Measurements from ENCODE around the gene GPX2.
A peak's percentile ranks its signal among the peaks of the same experiment; 100 is the strongest.

GPX2 gene

DNA sequence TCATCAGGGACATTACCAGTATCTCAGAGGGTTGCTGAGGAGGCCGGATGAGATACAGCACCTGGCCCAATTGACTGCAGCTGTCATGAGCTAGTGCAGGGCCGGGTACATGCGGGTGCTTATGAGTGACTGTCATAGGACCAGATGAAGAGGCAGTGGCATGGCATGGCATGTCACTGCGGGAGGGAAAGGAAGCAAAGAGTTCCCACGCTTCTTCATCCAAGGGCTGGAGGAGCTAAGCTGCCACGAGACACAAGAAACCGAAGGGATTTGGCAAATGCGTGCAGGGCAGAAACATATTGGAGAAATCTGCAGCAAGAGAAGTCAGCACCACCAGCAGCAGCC, 10.7 kb upstream of the GPX2 start:
- H3K27ac Mint-ChIP-seq, result no peak overlapping the region
- CTCF ChIA-PET, result interaction anchor here (1.1 to 1.2 kb wide), 3 partner anchors 9 to 28 kb away, joined by 3 to 6 read pairs (median 3); no protein-coding TSS in a partner anchor
- no peak overlapping the region for H3K4me3 Mint-ChIP-seq
- peaks cover 3% of the 10 kb centered on the region for H3K4me1 Mint-ChIP-seq
- H3K9me3 Mint-ChIP-seq, result no peaks in the 10 kb centered on the region
- peaks cover 7% of the 10 kb centered on the region for H3K36me3 Mint-ChIP-seq
- no peak for DNase-seq
- no peaks in the 10 kb centered on the region for H3K27me3 Mint-ChIP-seq

GRCh38 chr14:64952598-64953309, 10.2 kb upstream of the GPX2 start:
- Mint-ChIP-seq H3K27me3 (no peaks in the 10 kb centered on the region), H3K27ac (no peak overlapping the region), H3K36me3 (peaks cover 7% of the 10 kb centered on the region), H3K9me3 (no peaks in the 10 kb centered on the region), H3K4me3 (no peak overlapping the region), H3K4me1 (peaks cover 3% of the 10 kb centered on the region)
- CTCF ChIA-PET, result interaction anchor here (1.1 to 1.2 kb wide), 3 partner anchors 9 to 28 kb away, joined by 3 to 6 read pairs (median 3); no protein-coding TSS in a partner anchor
- no peak for DNase-seq

GRCh38 chr14:64951724-64952123, 9.2 kb upstream of the GPX2 start:
- no peak for DNase-seq
- no peak overlapping the region for H3K4me3 Mint-ChIP-seq
- no peaks in the 10 kb centered on the region for H3K27me3 Mint-ChIP-seq
- peaks cover 7% of the 10 kb centered on the region for H3K36me3 Mint-ChIP-seq
- H3K27ac Mint-ChIP-seq, result no peak overlapping the region
- H3K9me3 Mint-ChIP-seq, result no peaks in the 10 kb centered on the region
- peaks cover 9% of the 10 kb centered on the region for H3K4me1 Mint-ChIP-seq
- CTCF ChIA-PET, result interaction anchor here (1.0 kb wide), 1 partner anchor 9 kb away, joined by 3 read pairs; no protein-coding TSS in a partner anchor

DNA sequence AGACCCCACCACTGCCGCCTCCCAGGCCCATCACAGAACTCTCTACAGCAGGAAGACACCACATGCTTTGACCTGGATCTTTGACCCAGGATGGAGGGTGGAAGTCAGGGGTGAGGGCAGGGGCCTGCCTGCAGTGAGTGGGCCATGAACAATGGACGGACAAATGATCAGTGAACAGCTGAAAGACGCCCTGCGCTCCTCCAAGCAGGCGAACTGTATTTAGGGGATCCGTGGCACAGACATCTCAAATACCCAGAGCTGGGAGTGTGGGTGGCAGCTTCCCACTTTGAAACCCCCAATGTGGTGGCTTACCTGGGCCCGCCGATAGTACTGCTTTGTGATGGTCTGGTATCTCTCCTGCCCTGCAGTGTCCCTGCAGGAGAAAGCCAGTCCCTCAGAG, 8.7 kb upstream of the GPX2 start:
- CTCF ChIA-PET, result interaction anchor here (1.0 kb wide), 1 partner anchor 9 kb away, joined by 3 read pairs; no protein-coding TSS in a partner anchor
- H3K4me1 Mint-ChIP-seq, result peaks cover 13% of the 10 kb centered on the region
- H3K4me3 Mint-ChIP-seq, result no peak overlapping the region
- no peaks in the 10 kb centered on the region for H3K9me3 Mint-ChIP-seq
- no peak overlapping the region for H3K27ac Mint-ChIP-seq
- H3K36me3 Mint-ChIP-seq, result peaks cover 8% of the 10 kb centered on the region
- H3K27me3 Mint-ChIP-seq, result no peaks in the 10 kb centered on the region
- no peak for DNase-seq

DNA sequence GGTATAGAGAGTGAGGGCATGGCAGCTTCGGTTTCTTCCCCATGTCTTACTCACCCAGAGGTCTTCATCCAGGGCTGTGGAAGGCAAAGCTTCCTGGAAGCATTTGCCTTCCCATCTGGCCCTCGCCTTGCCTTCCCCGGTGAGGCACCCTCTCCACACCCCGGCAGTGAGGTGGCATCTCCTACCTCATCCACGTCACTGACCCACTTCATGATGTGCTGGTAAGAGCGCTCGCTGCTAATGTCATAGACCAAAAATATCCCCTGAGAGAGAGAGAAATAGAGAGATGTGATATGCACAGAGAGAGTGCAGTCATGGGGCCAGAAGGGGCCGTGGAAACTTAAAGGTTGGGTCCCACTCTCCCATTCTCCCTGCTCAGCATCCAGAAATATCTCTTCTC, 8.3 kb upstream of the GPX2 start:
- Mint-ChIP-seq H3K27ac (no peak overlapping the region), H3K36me3 (peaks cover 12% of the 10 kb centered on the region), H3K27me3 (no peaks in the 10 kb centered on the region), H3K4me3 (no peak overlapping the region), H3K9me3 (no peaks in the 10 kb centered on the region), H3K4me1 (peaks cover 16% of the 10 kb centered on the region)
- DNase-seq, result no peak
- CTCF ChIA-PET, result interaction anchor here (1.0 kb wide), 1 partner anchor 9 kb away, joined by 3 read pairs; no protein-coding TSS in a partner anchor

DNA sequence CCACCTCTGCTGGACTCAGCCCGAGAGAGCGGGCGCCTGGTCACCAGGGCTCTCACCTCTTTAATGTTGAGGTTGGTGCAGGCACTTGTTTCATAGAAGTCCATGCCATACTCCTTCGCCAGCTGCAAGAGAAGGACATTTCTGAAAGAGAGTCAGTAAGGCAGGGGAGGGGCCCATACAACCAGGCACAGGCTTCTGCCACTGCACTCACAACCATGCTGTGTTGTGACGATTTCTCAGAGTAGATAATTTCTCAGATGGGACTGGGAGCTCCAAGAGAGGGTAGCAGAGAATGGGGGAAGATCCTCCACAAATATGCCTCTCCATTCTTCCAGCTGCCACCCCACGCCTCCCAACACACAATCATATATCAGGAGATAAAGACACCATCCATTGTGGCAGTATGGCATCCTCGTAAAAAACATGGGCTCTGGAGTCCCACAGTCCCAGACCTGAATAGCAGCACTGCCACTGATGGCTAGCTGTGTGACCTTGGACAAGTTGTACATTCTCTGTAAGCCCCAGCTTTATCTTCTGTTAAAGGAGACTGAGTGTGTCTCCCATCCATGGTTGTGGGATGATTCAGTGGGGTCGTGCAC, 6.2 kb upstream of the GPX2 start:
- no peak overlapping the region for H3K27ac Mint-ChIP-seq
- H3K27me3 Mint-ChIP-seq, result no peaks in the 10 kb centered on the region
- CTCF ChIA-PET, result no interaction called here
- no peaks in the 10 kb centered on the region for H3K9me3 Mint-ChIP-seq
- H3K4me1 Mint-ChIP-seq, result peaks cover 27% of the 10 kb centered on the region
- DNase-seq, result no peak
- H3K4me3 Mint-ChIP-seq, result no peak overlapping the region
- peaks cover 27% of the 10 kb centered on the region for H3K36me3 Mint-ChIP-seq

GRCh38 chr14:64947710-64948611, 5.4 kb upstream of the GPX2 start:
- Mint-ChIP-seq H3K9me3 (no peaks in the 10 kb centered on the region), H3K27ac (no peak overlapping the region), H3K4me3 (no peak overlapping the region), H3K4me1 (peaks cover 34% of the 10 kb centered on the region), H3K27me3 (no peaks in the 10 kb centered on the region), H3K36me3 (peaks cover 28% of the 10 kb centered on the region)
- no peak for DNase-seq
- CTCF ChIA-PET, result interaction anchor here (0.6 kb wide), 1 partner anchor 554 kb away, joined by 3 read pairs; no protein-coding TSS in a partner anchor

GRCh38 chr14:64946310-64947045, 3.9 kb upstream of the GPX2 start:
- Mint-ChIP-seq H3K27ac (peak overlapping the region; percentile 71), H3K27me3 (no peaks in the 10 kb centered on the region), H3K4me3 (no peak overlapping the region), H3K9me3 (no peaks in the 10 kb centered on the region), H3K36me3 (peaks cover 28% of the 10 kb centered on the region), H3K4me1 (peaks cover 36% of the 10 kb centered on the region)
- DNase-seq, result no peak
- CTCF ChIA-PET, result no interaction called here

DNA sequence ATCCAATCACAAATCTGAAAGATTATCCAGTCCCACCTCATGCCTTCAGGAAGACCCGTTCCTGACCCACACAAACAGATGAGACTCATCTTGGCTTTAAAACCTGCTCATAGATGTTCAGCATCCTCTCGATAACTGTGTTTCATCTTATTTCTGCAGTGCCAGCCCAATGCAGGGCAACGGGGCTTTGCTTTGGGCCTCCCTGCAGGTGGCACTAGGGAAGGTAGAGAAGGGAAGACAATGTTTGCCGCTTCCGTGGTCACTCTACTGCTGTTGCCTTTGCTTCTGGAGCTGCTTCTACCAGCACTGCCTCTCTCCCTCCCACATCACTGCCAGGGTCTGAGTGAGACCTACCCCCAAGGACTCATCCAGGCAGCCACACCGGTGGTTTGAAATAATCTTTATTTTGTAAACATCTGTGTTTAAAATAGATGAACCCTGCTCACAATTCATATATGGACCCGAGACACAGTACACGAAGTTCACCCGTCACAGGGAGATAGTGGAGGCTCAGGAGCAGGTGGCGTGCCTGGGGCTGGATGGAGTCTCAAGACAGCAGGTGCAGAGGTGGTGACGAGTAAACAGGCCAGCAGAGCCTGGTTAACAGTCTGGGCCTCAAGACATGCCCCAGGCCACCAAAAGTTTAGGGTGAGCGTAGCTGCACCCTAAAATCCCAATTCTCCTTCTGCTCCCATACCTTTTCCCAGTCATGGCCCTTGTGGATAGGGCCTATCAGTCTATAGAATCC, 3.1 kb upstream of the GPX2 start:
- no peaks in the 10 kb centered on the region for H3K27me3 Mint-ChIP-seq
- H3K4me3 Mint-ChIP-seq, result no peak overlapping the region
- H3K36me3 Mint-ChIP-seq, result peaks cover 29% of the 10 kb centered on the region
- H3K4me1 Mint-ChIP-seq, result peaks cover 36% of the 10 kb centered on the region
- CTCF ChIA-PET, result no interaction called here
- no peak for DNase-seq
- no peak overlapping the region for H3K27ac Mint-ChIP-seq
- H3K9me3 Mint-ChIP-seq, result no peaks in the 10 kb centered on the region

DNA sequence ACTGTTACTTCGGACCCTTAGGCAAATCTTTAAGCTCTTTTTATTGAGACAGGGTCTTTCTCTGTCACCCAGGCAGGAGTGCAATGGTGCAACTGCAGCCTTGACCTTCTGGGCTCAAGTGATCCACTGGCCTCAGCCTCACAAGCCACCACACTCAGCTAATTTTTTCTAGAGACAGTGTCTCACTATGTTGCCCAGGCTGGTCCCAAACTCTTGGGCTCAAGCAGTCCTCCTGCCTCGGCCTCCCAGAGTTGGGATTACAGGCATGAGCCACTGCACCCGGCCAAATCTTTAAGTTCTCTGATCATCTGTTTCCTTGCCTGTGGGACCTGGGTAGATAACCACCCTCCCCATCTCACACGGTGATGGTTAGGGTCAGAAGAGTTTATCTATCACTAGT, 2.3 kb upstream of the GPX2 start:
- H3K4me3 Mint-ChIP-seq, result no peak overlapping the region
- no peaks in the 10 kb centered on the region for H3K9me3 Mint-ChIP-seq
- DNase-seq, result no peak
- H3K27ac Mint-ChIP-seq, result no peak overlapping the region
- H3K27me3 Mint-ChIP-seq, result no peaks in the 10 kb centered on the region
- H3K4me1 Mint-ChIP-seq, result peaks cover 36% of the 10 kb centered on the region
- H3K36me3 Mint-ChIP-seq, result peaks cover 34% of the 10 kb centered on the region
- CTCF ChIA-PET, result no interaction called here

GRCh38 chr14:64944041-64944440, 1.5 kb upstream of the GPX2 start:
- Mint-ChIP-seq H3K4me1 (peaks cover 36% of the 10 kb centered on the region), H3K27ac (peak overlapping the region; percentile 8), H3K27me3 (no peaks in the 10 kb centered on the region), H3K4me3 (no peak overlapping the region), H3K9me3 (no peaks in the 10 kb centered on the region), H3K36me3 (peaks cover 32% of the 10 kb centered on the region)
- CTCF ChIA-PET, result no interaction called here
- no peak for DNase-seq

GRCh38 chr14:64943556-64943955, 1.0 kb upstream of the GPX2 start:
- Mint-ChIP-seq H3K4me3 (no peak overlapping the region), H3K9me3 (no peaks in the 10 kb centered on the region), H3K36me3 (peaks cover 36% of the 10 kb centered on the region), H3K4me1 (peaks cover 37% of the 10 kb centered on the region), H3K27ac (no peak overlapping the region), H3K27me3 (no peaks in the 10 kb centered on the region)
- CTCF ChIA-PET, result no interaction called here
- no peak for DNase-seq

DNA sequence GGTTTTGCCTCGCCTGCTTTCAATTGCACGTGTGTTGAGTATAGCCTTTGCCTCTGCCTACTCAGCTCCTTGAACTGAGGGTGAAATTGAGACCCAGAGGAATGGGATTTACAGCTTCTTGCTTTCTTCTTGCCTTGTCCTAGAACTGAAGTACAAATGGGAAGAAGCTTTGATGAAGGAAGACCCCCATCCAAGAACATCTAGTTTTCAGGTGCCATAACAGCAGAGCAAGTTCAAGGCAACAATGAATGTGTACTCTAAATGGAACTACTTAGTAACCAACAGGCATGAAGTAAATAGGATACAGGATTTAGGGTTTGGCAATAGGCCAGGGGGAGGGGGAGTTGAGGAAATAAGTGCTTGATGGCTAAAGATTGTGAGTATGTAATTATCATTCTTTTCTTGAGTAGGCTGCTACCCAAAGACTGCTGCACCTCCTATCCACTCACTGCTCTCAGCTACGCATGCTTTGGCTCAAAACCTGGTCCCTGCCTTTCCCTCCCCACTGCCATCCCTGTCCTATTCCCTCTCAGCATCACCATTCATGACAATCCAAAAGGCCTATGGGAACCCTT, 2.1 kb downstream of the GPX2 start:
- Mint-ChIP-seq H3K27ac (no peak overlapping the region), H3K4me1 (peaks cover 33% of the 10 kb centered on the region), H3K36me3 (peaks cover 41% of the 10 kb centered on the region), H3K4me3 (no peak overlapping the region), H3K9me3 (no peaks in the 10 kb centered on the region), H3K27me3 (no peaks in the 10 kb centered on the region)
- CTCF ChIA-PET, result no interaction called here
- DNase-seq, result no peak

All from activated naive CD4-positive, alpha-beta T cell treated with anti-CD3 and anti-CD28 coated beads, Interleukin-2, amount 10 ng/mL, durations not matched to agents 7 days and 5 days (primary cell).